Measurements from ENCODE around the gene TCF12. TPM values are rescaled to one million over a fixed set of nuclear protein-coding genes. Genes with fewer than 3 reads are reported as not detected.

Gene TCF12
- total and polyA plus RNA-seq, 8 donors: 7.7 to 67.4 (median 27.3) TPM

- H3K9me3 ChIP-seq: no peaks in the 10 kb centered on the region
- no peaks in the 10 kb centered on the region for H3K4me1 ChIP-seq
- no peak for DNase-seq
- H3K36me3 ChIP-seq: no peaks in the 10 kb centered on the region
- TF ChIP-seq CTCF (IDR thresholded peaks at IDR 0.05): no peak
- intact Hi-C loops (cut with DNase I): no loop called here
- ATAC-seq: no peak
- H3K27me3 ChIP-seq: no peaks in the 10 kb centered on the region
- WGBS, 2 donors: 98 to 99% methylated on average over 3 of the region's 3 CpGs
- H3K27ac ChIP-seq: no peak overlapping the region
- FAIRE-seq: no peak
- H3K4me3 ChIP-seq: no peak overlapping the region
These were observed 366.9 kb downstream of the TCF12 start for GRCh38 chr15:57285386-57285785.

GRCh38 chr15:57286446-57287122 lies 368.1 kb downstream of the TCF12 start:
- TF ChIP-seq CTCF (IDR thresholded peaks at IDR 0.05): no peak
- 93% methylated on average over 7 of the region's 7 CpGs for WGBS, 2 donors
- no peak for FAIRE-seq

GRCh38 chr15:57287123-57287521 lies 368.7 kb downstream of the TCF12 start:
- intact Hi-C loops (cut with DNase I): no loop called here
- H3K36me3 ChIP-seq: no peaks in the 10 kb centered on the region
- ATAC-seq (no peak), DNase-seq (no peak), FAIRE-seq (no peak)
- no peaks in the 10 kb centered on the region for H3K4me1 ChIP-seq
- 60% methylated on average over 2 of the region's 2 CpGs for WGBS, 2 donors
- H3K4me3 ChIP-seq: no peak overlapping the region
- H3K9me3 ChIP-seq: no peaks in the 10 kb centered on the region
- no peak for TF ChIP-seq CTCF (IDR thresholded peaks at IDR 0.05)
- no peaks in the 10 kb centered on the region for H3K27me3 ChIP-seq
- H3K27ac ChIP-seq: no peak overlapping the region

More at GRCh38 chr15:57286446-57287122, 368.1 kb downstream of the TCF12 start:
- H3K36me3 ChIP-seq: no peaks in the 10 kb centered on the region
- ATAC-seq: no peak
- no peak overlapping the region for H3K27ac ChIP-seq
- H3K9me3 ChIP-seq: no peaks in the 10 kb centered on the region
- H3K4me3 ChIP-seq: no peak overlapping the region
- intact Hi-C loops (cut with DNase I): no loop called here
- no peak for DNase-seq
- no peaks in the 10 kb centered on the region for H3K27me3 ChIP-seq
- no peaks in the 10 kb centered on the region for H3K4me1 ChIP-seq

- no peaks in the 10 kb centered on the region for H3K36me3 ChIP-seq
- ATAC-seq: no peak
- H3K4me1 ChIP-seq: no peaks in the 10 kb centered on the region
- H3K4me3 ChIP-seq: no peak overlapping the region
- no peak overlapping the region for H3K27ac ChIP-seq
- WGBS, 2 donors: 83 to 86% methylated on average over 5 of the region's 5 CpGs
- peaks cover 0 to 3% (median 0%) of the 10 kb centered on the region in 4 donors for H3K9me3 ChIP-seq
- no peak for FAIRE-seq
- TF ChIP-seq CTCF (IDR thresholded peaks at IDR 0.05): no peak
- H3K27me3 ChIP-seq: no peaks in the 10 kb centered on the region
- intact Hi-C loops (cut with DNase I): no loop called here
- no peak for DNase-seq
These were observed 370.6 kb downstream of the TCF12 start for GRCh38 chr15:57288926-57289580.

GRCh38 chr15:57290187-57290586 lies 371.7 kb downstream of the TCF12 start:
- Histone ChIP-seq H3K4me3 (no peak overlapping the region), H3K27me3 (no peaks in the 10 kb centered on the region), H3K27ac (no peak overlapping the region), H3K4me1 (no peaks in the 10 kb centered on the region), H3K9me3 (peaks cover 0 to 3% (median 0%) of the 10 kb centered on the region in 4 donors), H3K36me3 (no peaks in the 10 kb centered on the region)
- no peak for ATAC-seq
- no peak for FAIRE-seq
- no peak for DNase-seq
- intact Hi-C loops (cut with DNase I): no loop called here
- no peak for TF ChIP-seq CTCF (IDR thresholded peaks at IDR 0.05)
- 95 to 100% methylated on average over 2 of the region's 2 CpGs for WGBS, 2 donors

Data from pancreas (tissue), 10 donors.